Kidney epithelial cell (primary cell): Measurements from ENCODE around the gene ASH1L. TPM values are rescaled to one million over a fixed set of nuclear protein-coding genes. Genes with fewer than 3 reads are reported as not detected.

Source experiments
- DNase-seq: peaks from one replicate; pipeline ENCODE4 v3.0.0-alpha.2; 2010; ENCODE audit warnings: low read depth
- H3K27me3 ChIP-seq: 2 replicates; pipeline ENCODE4 v1.6.0; 2011; ENCODE audit warnings: low read length; ENCODE audit not compliant: control insufficient read depth, insufficient read depth
- H3K36me3 ChIP-seq: 2 replicates; pipeline ENCODE4 v1.5.1; 2011; ENCODE audit warnings: low read length; ENCODE audit not compliant: control insufficient read depth, insufficient read depth
- H3K4me3 ChIP-seq: 2 replicates; pipeline ENCODE4 v1.5.1; 2011; ENCODE audit warnings: low read depth, mild to moderate bottlenecking, control low read depth, low read length
- CTCF ChIP-seq: IDR thresholded peaks from 2 replicates; pipeline ENCODE4 v1.5.1; 2011; ENCODE audit warnings: mild to moderate bottlenecking, moderate library complexity, low read length, control low read depth, inconsistent platforms; ENCODE audit not compliant: insufficient read depth, poor library complexity, severe bottlenecking
- total RNA-seq: library from RNA; depleted of rRNA; stranded (reverse); fragments of >200 nt; gene quantifications from 2 replicates; pipeline ENCODE4 v1.2.3, GENCODE V29; 2015

ASH1L gene
- total RNA-seq, 1 donor from 2014 or later = 19.5 TPM

GRCh38 chr1:155463865-155464650 lies 98.5 kb downstream of the ASH1L start:
- Histone ChIP-seq H3K27me3 (no peaks in the 10 kb centered on the region), H3K4me3 (no peak overlapping the region), H3K36me3 (no peaks in the 10 kb centered on the region)
- DNase-seq = peak; percentile 56
- no peak for TF ChIP-seq CTCF

GRCh38 chr1:155458111-155458510 lies 104.5 kb downstream of the ASH1L start:
- no peak for DNase-seq
- Histone ChIP-seq H3K36me3 (no peaks in the 10 kb centered on the region), H3K4me3 (no peak overlapping the region), H3K27me3 (no peaks in the 10 kb centered on the region)
- no peak for TF ChIP-seq CTCF

- TF ChIP-seq CTCF = no peak
- H3K36me3 ChIP-seq = no peaks in the 10 kb centered on the region
- no peaks in the 10 kb centered on the region for H3K27me3 ChIP-seq
- DNase-seq = no peak
- no peak overlapping the region for H3K4me3 ChIP-seq
Observed at GRCh38 chr1:155457266-155457665, 105.3 kb downstream of the ASH1L start.

GRCh38 chr1:155455588-155456195 lies 106.9 kb downstream of the ASH1L start:
- Histone ChIP-seq H3K36me3 (no peaks in the 10 kb centered on the region), H3K27me3 (no peaks in the 10 kb centered on the region), H3K4me3 (no peak overlapping the region)
- no peak for DNase-seq
- no peak for TF ChIP-seq CTCF

GRCh38 chr1:155454096-155454495 lies 108.5 kb downstream of the ASH1L start:
- H3K36me3 ChIP-seq = no peaks in the 10 kb centered on the region
- no peaks in the 10 kb centered on the region for H3K27me3 ChIP-seq

More at GRCh38 chr1:155454096-155454495, 108.5 kb downstream of the ASH1L start:
- no peak overlapping the region for H3K4me3 ChIP-seq
- no peak for DNase-seq
- TF ChIP-seq CTCF = no peak
